ENCODE results near the gene CATSPER4. TPM values are rescaled to one million over a fixed set of nuclear protein-coding genes. Genes with fewer than 3 reads are reported as not detected.

Gene CATSPER4
- polyA plus RNA-seq, 3 donors = 0.06 to 0.21 (median 0.11) TPM

DNA sequence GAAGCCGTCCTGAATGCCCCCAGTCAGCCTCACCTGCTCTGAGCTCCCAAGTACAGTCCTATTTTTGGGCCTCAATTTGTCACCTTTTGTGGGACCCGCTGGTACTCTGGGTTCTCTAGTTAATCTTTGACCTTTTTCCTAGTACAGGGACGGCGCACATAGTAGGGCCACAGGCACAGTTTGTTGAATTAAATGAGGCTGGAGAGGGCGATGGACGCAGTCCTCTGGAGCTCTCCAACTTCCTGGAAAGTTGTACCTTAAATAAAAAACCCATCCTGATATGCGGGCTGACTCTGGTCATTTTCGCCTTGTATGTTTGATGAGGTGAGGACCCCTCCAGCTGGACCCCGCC is 26.7 kb upstream of the CATSPER4 start:
- DNase-seq (ENCODE audit: extremely low read depth in 1 of 11, low read depth in 9 of 11, low spot score in 4 of 11) = no peak

DNA sequence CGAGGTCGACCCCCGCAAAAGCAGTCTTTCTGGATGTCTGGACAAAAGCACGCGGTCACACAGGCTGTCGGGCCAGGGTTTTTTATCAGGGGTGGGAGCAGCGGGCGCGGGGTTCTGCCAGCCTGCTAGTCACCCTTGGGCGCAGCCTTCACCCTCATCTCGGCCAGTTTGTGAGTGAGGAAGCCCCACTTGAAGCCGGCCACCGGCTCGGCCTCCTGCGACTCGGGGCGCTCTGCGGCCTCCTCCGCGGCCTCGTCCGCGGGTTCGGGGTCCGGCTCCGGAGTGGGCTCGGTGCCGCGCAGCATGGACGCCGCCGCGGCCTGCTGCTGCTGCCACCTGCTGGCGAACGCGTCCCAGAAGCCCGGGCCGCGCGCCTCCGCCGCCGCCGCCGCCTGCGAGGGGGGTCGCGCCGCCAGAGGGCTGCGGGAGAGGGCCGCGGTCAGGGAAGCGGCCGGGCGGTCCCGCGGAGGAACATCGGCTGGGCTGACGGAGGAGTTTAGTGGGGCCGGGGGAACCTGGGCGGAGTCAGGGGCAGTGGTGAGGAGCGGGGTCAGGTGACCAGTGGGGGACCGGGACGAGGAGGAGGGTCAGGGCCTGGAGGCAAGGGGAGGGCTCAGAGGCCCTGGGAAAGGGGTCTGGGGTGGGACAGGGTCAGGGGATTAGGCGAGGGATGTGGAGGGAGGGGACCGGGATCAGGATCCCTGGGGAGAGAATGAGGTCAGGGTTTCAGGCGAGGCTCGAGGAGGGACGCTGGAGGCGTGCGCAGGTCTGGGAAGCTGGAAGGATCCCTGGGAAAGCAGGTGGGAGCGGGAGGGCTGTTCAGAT is 26.2 kb upstream of the CATSPER4 start:
- peak in 2 of 11 donors; percentile 47 to 71 for DNase-seq (ENCODE audit: extremely low read depth in 1 of 11, low read depth in 9 of 11, low spot score in 4 of 11)

DNA sequence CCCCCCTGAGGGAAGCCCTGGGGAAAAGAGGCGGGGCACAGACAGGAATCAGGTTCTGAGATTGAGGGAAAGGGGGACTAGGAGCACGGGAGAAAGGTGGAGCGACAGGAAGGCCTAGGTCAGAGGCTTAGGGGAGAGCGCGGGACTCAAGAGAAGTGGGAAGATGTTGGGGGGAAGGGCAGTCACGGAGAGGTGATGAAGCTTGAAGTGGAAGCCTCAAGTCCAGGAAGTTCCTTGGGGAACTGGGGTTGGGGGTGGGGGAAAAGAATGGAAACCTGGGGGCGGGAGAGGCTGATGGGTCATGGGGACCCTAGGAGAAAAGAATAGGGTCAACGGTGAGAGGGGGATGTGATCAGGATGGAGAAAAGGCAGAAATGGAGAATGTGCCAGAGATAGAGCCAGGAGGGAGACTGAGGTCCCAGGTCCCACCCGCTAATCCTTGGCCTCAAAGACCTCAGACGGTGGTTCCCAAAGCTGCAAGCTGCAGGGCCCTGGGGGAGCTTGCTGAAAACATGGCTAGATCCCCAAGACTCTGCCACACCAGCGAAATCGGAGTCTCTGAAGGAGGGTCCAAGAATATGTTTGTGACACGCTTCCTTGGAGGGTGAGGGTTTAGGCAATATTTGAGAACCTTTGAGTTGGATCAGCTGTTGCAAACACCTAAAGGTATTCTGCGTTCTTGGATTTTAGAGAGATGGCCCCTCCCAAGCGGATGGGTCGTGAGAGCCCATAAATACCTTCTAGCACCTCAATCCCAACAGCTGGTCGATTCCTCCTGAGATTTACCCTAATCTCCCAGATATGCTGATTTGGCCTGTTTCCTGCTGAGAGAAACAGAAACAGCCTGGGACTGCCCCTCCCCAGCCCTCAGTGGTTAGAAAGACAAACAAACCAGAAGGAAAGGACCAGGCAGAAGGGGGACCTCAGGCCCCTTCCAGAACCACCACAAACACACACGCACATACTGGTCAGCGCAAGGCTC is 25.2 kb upstream of the CATSPER4 start:
- no peak for DNase-seq (ENCODE audit: extremely low read depth in 1 of 11, low read depth in 9 of 11, low spot score in 4 of 11)

DNA sequence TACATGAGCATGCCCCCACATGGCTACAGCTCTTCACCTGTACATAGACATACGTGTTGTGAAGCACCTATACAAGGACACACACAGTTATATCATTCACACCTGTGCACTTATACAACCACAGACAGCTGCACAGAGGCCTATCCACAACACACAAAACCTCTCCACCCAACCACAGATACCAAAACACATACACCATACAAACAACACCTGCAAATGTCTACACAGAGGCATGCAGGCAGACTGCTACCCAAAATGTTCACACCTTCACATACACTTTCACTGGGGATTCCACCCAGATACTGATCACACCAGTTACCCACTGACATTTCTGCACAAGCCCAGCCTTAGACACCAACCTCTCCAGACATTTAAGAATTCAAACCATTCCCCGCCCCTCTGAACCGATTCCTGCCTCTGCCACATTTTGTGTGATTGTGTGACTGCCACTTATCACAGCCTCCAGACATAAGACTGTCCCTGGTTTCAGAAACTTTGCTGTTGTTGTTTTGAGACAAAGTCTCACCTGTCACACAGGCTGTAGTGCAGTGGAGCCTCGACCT is 23.6 kb upstream of the CATSPER4 start:
- no peak for DNase-seq (ENCODE audit: extremely low read depth in 1 of 11, low read depth in 9 of 11, low spot score in 4 of 11)

DNA sequence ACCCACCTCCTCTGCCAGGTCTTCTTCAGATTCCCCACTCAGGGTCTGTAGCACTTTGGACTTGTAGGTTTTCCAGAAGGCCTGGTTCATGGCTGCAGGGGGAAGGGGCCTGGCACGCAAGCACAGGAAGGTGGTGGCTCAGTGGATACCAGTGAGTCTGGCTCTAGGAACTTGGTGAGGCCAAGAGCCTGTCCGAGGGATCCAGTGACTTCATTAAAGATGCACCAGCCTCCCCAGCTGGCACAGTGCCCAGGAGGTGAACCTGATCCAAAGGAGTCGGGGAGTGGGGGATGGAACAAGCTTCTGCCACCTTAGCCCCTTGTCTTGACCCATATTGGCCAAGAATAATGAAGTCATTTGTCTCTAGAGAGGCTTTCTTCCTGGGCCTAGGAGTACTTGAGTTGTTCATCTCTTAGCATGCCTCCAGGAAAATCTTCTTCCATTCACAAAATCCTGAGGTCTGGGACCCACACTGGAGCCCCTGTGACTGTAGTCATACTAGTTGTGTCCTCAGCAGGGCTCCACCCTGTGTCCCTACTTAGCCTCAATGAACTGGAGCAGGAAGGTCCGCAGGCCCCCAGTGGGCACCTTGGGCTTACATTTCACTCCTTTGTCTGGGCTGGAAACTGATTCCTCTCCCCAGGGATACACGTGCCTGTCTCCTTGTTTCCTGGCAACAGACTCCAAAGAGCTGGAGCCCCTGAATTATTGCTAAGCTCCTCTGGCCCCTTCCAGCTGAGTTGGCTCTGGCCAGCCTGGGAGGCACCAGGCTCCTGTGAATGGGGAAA is 21.8 kb upstream of the CATSPER4 start, which contains the start of gene C1orf232:
C1orf232 (minus strand) TSS at position 554 of the 788 bp plus-strand sequence; CDS start at position 90, 464 bp downstream.
- DNase-seq (ENCODE audit: extremely low read depth in 1 of 11, low read depth in 9 of 11, low spot score in 4 of 11) = no peak

DNA sequence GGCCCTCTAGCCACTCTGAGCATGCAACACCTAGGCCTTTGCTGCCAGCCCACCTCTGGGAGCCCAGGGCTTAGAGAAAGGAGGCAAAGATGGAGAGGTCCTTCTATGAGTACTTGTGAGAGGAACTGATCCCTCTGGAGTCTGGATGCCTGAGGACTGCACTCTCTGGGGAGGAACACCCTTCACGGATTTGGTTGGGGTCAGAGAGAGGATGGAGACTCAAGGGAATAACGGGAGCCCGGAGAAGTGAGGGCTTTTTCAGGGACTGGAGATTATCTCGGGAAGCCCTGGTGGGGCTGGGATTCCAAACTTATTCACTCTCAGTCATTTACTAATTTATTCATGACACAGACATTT is 21.2 kb upstream of the CATSPER4 start:
- no peak for DNase-seq (ENCODE audit: extremely low read depth in 1 of 11, low read depth in 9 of 11, low spot score in 4 of 11)

DNA sequence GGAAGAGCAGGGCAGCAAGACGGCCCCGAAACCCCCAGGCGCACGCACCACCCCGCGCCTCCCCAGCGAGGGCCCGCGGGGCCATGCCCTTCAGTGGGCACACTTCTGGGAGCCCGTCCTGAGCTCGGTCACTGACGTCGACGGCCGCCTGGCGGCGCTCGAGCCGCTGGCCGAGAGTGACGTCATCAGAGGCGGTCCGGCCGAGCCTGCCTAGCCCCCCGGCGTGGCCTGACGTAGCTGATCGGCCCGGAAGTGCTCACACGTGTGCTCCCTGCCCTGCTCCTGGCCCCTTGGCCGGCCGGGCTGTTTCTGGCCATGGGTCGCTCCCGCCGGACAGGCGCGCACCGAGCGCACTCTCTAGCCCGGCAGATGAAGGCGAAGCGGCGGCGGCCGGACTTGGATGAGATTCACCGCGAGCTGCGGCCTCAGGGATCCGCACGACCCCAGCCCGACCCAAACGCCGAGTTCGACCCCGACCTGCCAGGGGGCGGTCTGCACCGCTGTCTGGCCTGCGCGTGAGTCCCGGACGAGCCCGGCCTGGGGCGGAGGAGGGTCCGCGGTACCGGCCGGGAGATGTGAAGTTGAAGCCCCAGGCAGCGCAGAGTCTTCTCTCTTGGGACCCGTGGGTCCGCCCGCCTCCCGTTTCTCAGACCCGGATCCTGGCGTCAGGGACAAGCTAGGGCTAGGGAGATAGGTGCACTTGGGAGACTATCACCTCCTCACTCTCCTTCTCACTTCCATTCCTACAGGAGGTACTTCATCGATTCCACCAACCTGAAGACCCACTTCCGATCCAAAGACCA is 20.5 kb upstream of the CATSPER4 start, which contains the start of gene ZNF593:
ZNF593 (plus strand) TSS at position 240 of the 803 bp plus-strand sequence; CDS start at position 316, 76 bp downstream.
- peak in 10 of 11 donors; percentile 77 to 89 (median 86) for DNase-seq (ENCODE audit: extremely low read depth in 1 of 11, low read depth in 9 of 11, low spot score in 4 of 11)

DNA sequence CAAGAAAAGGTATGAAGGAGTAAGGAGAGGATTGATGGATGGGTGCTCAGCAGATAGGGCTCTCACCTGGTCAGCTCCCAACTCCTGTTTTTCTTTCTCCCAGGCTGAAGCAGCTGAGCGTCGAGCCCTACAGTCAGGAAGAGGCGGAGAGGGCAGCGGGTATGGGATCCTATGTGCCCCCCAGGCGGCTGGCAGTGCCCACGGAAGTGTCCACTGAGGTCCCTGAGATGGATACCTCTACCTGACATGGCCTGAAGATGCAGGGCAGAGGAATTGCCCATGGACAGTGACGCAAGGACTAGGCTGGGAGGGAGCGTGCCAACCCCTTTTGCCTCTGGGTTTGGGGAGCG is 20.0 kb upstream of the CATSPER4 start:
- DNase-seq (ENCODE audit: extremely low read depth in 1 of 11, low read depth in 9 of 11, low spot score in 4 of 11) = no peak

DNA sequence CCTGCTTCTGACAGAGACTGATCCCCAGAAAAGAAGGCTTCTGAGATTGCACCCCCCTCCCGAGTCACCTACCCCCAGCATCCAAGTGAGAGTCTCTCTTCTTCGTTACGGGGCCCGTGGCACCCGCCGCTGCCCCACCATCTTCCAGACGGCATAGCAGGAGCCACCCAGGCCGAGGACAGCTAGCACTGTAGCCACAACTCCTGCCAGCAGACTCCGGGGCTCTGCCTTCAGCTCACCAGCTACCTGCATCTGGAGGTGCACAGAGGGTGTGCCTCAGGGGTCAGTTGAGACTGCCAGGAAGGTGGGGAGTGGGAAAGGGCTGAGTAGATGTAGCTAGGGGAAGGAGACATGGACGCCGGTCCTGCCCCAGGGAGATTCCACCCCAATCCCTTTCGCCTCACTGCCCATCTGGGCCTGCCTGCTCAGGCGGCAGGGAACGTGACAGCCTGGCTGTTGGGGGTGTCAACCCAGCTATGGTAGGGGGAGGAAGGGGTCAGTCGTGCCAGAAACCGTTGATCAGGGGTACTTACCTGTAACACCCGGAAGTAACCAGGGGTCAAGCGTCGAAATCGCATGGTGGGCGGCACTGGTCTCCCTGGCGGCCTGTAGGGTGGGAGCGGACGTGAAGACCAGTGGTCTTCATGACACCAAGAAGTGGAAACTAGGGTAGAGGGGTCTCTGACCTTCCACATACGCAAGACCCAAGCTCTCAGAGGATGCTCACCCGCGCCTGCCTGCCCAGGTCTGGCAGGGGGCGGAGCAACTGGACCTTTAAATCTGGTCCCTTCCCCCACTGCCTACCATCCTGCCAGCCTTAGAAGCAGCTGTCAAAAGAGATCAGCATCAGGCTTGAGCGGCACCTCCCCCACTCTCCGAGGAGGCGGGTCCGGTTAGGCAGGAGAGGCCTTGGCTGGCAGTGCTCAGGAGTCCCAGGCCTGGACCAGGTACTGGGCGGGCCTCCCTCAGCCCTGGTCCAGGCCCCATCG is 19.0 kb upstream of the CATSPER4 start, which contains the start of gene ZNF593OS:
ZNF593OS (minus strand) TSS at position 749 of the 989 bp plus-strand sequence; CDS start at position 578, 171 bp downstream.
- no peak for DNase-seq (ENCODE audit: extremely low read depth in 1 of 11, low read depth in 9 of 11, low spot score in 4 of 11)

DNA sequence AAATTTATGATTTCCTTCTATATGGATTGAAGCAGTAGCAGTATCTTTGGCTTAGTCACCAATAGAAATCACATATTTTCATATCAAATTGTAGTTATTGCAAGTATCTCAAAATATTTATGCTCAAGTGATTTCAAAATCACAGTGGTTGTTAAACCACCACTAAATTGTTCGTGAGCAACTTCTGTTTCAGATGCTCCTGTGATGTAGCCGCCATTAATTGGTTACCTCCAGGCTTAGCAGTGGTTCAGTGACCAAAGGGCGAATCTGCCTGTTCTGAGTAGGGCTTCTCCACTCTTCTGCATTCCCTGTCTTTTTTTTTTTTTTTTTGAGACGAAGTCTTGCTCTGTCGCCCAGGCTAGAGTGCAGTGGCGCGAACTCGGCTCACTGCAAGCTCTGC is 15.1 kb upstream of the CATSPER4 start:
- no peak for DNase-seq (ENCODE audit: extremely low read depth in 1 of 11, low read depth in 9 of 11, low spot score in 4 of 11)

DNA sequence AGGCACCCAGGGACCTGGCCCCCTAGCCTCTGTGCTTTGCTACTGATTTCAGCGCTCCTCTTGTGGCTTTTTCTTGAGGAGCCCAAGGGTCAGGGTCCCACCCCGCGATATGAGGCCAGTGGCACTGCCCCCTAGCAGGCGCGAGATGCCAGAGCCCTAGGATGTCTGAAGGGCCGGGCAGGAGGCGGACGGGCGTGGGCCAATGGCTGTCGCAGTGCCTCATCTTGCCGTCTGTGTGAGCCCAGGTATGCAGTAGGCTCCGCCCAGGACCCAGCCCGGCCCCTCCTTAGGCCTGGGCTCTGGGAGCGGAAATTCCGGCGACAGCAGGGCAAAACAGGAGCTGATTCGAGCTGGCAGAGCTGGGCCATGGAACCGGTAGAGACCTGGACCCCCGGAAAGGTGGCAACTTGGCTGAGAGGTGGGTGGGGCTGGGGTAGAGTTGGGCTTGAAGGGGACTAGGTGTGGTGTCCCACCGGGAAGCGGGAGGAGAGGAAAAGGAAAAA is 13.2 kb upstream of the CATSPER4 start, which contains the start of gene CNKSR1:
CNKSR1 (plus strand) TSS at position 310 of the 503 bp plus-strand sequence; CDS start at position 367, 57 bp downstream.
- DNase-seq (ENCODE audit: extremely low read depth in 1 of 11, low read depth in 9 of 11, low spot score in 4 of 11) = no peak

DNA sequence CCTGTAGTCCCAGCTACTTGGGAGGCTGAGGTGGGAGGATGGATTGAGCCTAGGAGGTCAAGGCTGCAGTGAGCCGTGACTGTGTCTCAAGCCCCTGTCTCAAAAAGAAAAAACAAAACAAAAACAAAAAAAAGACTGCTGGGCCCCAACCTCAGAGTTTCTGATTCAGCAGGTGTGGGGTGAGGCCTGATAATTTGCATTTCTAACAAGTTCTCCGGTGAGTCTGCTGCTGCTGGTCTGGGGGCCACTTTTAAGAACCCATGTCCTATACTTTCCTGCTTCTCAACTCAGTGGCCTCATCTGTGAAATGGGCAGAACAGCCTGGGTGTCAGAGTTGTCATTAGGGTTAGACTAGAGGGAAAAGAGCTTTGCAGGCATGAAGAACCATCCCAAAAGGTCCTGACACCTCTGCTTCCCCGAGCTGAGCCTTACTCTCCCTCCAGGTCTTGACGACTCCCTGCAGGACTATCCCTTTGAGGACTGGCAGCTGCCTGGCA is 10.3 kb upstream of the CATSPER4 start:
- DNase-seq (ENCODE audit: extremely low read depth in 1 of 11, low read depth in 9 of 11, low spot score in 4 of 11) = no peak

DNA sequence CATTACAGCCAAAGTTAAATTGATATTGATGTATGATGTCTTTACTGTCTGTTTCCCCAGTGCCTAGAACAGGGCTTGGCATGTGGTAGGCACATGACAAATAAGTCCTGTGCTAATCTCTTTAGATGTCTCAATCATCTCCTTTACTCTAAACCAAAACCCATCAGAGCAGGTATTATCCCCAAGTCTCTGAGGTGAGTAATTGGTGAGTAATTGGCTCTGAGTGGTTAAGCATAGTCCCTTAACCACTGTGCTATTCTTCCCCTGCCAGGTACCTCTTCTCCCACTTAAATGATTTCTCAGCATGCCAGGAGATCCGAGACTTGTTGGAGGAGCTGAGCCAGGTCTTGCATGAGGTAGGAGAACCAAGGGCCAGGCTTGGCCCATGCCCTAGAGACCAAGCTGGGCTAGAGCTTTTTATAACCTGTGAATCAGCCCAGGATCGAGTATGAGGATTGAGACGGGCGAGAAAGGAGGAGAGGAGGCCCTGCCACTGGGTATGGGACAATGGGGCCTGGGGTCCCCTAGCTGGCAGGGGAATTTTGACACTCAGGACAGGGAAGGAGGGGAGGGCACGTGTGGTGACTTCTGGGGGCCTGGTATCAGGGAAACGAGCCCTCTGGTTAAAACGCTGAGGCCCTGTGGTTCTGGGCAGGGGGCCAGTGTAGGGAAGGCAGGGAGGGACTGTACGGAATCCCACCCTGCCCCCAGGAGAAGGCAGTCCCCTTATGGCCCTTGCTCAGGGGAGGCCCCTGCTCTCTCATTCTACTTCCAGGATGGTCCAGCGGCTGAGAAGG is 8.6 kb upstream of the CATSPER4 start:
- no peak for DNase-seq (ENCODE audit: extremely low read depth in 1 of 11, low read depth in 9 of 11, low spot score in 4 of 11)

DNA sequence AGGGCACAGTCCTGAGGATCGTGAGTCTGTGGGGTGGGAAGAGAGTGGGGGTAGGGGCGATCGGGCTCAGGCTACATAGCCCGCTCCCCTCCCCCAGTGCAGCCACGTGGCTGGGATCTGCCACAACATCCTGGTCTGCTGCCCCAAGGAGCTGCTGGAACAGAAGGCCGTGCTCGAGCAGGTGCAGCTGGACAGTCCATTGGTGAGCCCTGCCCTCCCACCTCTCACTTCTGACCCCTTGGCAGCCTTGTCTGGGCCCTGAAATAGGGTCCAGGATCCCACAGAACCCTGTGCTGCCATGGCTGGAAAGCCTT is 8.1 kb upstream of the CATSPER4 start:
- DNase-seq (ENCODE audit: extremely low read depth in 1 of 11, low read depth in 9 of 11, low spot score in 4 of 11) = no peak

DNA sequence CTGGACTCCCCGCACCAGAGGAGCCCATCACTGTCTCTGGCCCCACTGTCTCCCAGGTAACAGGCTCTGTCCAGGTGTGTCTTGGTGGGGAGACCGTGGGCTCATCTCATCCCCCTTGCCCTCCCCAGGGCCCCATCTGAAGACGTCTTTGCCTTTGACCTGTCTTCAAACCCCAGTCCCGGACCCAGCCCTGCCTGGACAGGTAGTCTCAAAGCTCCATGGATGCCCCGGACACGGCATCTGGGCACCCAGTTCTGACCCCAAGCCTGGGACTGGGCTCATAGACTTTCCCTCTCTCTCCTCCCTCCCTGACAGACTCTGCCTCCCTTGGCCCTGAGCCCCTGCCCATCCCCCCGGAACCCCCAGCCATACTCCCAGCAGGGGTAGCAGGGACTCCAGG is 6.3 kb upstream of the CATSPER4 start:
- no peak for DNase-seq (ENCODE audit: extremely low read depth in 1 of 11, low read depth in 9 of 11, low spot score in 4 of 11)

DNA sequence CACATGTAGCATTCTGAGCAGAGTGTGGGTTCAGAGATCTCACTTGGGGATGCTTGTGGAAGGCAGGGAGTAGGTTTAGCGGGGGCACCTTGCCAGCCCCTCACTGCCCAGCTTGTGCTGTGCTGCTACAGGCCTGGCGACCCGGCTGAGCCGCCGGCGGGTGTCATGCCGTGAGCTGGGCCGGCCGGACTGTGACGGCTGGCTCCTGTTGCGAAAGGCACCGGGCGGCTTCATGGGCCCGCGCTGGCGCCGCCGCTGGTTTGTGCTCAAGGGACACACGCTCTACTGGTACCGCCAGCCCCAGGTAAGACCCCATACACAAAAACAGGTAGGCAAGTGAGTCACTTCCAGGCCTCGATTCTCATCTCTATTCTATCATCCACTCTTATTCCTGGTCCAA is 5.5 kb upstream of the CATSPER4 start:
- DNase-seq (ENCODE audit: extremely low read depth in 1 of 11, low read depth in 9 of 11, low spot score in 4 of 11) = no peak
